GM21367 (cell line): Measurements from ENCODE around the gene IL2RA.

Source experiments
- ATAC-seq: cut with Tn5 transposase; IDR thresholded peaks from one replicate; pipeline ENCODE4 v1.9.1; 2021; ENCODE audit not compliant: unreplicated experiment

Gene IL2RA

DNA sequence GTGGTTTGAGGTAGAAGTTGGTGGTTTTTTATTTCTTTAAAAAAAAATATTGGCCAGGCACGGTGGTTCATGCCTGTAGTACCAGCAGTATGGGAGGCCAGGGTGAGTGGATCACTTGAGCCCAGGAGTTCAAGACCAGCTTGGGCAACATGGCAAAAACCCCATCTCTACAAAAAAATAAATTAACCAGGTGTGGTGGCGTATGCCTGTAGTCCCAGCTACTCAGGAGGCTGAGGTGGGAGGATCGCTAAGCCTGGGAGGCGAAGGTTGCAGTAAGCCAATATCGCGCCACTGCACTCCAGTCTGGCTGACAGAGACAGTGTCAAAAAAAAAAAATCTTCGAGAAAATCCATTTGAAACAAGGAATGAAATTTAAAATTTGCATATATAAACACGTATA, 1.1 kb downstream of the IL2RA start:
- no peak for ATAC-seq

DNA sequence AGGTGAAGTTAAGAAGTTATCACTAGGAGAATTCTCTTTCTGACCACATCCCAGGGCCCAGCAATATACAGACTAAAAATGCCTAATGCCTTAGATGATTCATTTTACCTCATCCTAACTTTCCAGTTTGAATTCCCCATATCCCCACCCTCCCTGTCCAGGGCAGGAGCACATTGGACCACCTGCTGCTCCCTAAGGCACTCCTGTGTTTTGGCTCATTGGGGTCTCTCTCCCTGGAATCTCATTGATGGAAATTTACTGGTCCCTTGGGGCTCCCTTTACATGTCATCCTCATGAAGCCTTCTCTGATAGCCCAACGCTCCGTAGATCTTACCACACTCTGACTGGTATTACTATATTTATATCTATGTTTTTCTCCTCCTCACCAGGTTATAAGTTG, 2.7 kb downstream of the IL2RA start:
- no peak for ATAC-seq

DNA sequence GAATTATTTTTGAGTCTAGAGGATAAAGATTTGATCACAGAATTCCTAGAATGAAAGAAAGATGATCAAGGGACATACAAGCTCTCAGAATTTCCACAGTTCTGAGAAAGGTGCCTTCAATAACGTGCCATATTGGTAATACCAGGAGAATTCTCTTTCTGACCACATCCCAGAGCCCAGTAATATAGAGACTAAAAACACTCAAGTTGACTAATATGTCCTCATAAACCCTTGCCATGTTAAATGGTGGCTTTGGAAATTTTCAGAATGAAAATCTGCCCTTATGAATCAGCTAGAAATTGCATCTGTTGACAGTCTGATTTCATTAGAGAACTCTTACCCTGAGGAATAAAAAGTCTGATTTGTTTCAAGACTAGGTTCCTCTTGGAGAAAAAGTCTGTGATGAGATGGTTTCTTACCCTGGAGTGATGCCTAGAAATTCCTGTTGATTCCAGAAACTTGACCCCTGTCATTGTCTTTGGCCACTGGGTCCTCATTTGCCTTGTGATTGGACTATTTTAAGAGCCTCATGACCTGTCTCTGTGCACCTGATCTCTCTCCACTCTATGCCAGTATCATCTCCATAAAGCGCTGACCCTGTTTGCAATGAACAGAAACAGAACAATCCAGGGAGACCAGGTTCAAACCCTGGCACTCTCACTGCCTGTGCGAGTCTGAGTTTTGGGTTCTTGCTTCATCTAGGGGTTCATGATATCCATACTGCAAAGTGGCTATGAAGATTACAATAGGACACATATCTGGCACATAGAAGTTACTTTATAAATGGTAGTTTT, 3.3 kb downstream of the IL2RA start:
- ATAC-seq, result no peak

DNA sequence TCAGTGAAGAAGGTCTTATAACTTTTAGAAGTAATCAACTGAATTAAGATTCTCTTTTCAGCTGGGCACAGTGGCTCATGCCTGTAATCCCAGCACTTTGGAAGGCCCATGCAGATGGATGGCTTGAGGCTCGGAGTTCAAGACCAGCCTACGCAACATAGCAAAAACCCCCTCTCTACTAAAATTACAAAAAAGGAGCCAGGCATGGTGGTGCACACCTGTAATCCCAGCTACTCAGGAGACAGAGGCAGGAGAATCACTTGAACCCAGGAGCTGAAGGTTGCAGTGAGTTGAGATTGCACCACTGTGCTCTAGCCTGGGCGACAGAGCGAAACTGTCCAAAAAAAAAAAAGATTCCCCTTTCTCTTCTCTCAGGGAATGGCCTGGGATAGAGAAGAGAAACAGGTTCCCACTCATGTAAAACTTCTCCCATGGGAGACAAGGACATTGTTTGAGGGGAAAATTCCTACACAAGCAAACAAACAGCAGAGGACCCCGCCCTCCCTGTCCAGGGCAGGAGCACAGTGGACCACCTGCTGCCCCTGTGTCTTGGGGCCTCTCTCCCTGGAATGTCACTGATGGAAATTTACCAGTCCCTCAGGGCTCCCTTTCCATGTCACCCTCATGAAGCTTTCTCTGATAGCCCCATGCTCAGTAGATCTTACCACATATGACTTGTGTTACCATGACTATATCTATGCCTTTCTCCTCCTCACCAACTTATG, 5.6 kb downstream of the IL2RA start:
- no peak for ATAC-seq

DNA sequence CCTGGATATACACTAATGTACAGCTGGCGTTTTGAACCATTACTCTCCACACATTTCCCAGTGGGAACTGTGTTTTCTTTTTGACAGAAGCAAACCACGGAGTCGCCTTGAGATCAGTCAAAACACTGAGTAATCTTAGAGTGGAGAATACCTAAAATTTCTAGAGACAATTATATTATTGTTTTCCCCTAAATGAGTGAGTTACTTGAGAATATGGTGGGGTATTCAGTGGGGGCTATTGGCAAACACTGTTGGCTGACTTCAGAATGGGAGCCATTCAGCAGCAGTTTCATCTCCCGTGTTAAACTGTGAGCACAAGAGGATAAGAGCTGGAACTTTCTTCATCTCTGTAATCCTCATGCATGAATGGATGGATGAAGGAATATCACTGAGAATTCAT, 6.2 kb downstream of the IL2RA start:
- no peak for ATAC-seq

DNA sequence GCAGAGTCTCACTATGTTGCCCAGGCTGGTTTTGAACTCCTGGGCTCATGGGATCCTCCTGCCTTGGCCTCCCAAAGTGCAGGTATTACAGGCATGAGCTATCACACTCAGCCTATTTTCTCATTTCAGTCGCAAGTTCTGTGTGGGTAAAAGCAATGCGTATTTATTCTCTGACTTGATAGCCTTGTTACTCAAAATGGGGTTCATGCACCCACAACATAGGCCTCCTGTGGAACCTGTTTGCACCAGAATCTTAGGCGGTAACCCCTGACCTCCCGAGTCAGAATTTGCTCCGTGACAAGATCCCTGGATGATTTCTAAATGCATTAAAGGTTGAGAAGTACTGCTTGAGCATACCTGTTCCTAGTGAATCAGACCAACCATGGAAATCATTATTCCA, 7.3 kb downstream of the IL2RA start:
- no peak for ATAC-seq

DNA sequence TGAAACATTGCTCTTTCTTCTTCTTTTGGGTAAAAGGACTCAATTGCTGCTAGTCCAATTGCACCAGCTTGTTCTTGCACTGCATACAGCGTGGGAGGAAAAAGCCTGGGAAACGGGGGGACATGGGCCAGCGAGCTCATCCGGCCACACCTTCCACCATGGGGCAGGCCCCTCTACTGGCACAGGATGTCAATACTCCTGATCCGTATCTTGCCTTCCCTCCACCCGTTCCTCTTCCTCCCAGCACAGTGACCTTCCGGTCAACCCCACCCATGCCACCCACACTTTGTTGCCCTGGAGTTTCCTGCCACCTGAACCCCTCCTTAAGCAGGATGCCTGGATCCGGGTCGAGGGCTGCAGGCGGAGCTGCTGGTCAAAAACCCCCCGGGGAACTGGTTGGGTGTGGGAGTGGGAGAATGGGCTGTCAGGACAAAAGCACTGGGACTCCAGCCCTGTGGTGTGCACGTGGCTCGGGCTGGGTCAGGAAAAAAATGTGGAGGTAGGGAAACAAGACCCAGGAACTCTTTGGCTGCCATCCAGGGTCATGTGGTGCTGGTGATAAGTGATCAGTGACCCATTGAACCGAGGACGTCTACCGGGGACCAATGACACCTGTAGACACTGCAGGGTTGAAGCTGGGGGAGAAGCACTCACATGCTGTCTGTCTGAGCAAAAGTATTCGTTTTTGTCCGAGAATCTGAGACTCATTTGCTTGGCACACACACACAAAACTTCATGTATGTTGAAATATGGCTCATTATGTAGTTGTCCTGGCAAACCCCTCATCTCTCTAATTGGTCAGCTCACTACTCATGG, 8.1 kb downstream of the IL2RA start:
- no peak for ATAC-seq

DNA sequence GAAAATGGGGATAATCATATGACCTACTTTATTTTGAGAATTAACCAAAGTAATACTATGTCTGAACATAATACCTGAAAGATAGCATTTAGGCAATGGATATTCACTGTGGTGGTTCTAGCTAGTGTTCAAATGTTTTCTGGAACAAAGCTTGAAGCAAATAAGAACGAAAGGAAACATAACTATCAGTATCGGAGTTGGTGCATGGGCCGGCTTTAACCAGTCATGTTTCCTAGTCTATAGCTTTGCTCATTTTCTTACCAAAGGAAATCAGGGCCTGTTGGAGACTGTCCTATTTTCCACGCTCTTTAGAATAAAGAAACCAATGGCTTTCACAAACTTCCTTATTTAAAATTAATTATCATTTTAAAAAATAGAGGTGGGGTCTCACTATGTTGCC, 8.9 kb downstream of the IL2RA start:
- ATAC-seq, result no peak

DNA sequence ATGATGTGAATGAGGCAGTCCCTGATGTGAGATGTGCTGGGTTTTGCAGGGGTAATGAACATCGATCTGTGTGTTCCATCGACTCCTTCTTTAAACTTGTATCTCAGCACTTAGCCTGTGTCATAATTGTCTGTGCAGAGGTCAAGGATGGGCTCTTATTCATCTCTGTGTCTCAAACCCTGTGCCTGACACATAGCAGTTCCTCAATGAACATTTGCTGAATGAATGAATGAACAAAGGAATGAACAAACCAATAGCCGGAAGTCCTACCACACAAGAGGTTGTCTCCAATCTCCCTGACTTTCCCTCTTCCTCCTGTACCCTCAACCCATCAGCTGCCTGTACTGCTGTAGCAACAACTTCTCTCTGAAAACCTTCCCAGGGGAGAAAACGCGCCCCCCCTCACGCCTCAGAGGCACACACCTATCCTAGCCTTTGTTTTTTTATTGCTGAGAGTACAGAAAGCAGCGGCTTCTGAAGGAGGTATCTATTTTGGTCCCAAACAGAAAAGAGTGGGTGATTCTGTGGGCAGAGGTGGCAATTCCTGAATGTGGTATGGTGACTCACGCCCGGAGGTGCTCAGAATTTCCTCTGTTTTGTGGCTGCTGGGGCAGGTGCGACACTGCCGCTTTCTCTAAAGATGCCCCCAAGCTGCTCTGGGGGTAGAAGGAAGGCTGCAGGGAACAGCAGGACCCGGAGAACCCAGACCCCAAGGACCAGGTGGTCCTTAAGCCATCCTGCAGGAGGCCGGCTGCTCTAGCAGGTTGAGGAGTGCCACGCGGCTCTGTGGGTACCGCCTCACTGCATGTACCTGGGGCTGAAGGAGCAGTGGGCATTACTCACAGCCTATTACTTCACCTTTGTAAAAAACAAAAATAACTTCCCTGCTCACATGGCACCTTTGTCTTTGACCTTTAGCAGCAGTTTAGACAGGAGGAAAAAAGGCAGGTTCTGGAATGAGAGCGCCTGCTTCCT, 9.6 kb downstream of the IL2RA start:
- peak; percentile 18 for ATAC-seq

DNA sequence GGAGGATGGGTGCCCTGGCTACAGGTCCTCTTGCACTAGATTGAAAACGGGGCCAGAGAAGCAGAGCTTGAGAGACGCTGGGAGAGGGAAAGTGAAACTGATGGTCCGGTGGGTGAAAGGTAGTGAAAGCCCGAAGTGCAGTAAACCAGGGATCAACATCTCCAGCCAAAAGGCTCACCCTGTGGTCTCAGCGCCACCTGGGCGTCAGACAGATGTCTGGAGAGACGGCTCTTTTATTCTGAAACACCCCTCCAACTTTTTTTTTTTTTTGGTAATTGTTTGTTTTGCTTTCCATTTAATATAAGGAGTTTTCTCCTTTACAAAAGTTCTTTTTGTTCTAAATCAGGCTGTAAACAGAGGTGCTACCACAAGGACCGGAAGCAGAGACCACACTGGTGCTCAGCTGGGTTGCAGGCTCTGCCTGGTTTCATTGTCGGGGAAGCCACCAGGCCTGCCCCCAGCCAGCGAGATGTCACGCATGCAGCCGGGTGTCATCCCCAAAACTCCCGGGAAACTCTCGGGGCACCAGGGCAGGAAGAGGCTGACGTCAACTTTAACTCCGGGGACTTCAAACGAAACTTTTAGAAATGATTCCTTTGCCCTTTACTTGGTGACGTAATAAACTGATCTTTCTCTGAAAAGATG, 11.2 kb downstream of the IL2RA start:
- peak; percentile 59 for ATAC-seq

DNA sequence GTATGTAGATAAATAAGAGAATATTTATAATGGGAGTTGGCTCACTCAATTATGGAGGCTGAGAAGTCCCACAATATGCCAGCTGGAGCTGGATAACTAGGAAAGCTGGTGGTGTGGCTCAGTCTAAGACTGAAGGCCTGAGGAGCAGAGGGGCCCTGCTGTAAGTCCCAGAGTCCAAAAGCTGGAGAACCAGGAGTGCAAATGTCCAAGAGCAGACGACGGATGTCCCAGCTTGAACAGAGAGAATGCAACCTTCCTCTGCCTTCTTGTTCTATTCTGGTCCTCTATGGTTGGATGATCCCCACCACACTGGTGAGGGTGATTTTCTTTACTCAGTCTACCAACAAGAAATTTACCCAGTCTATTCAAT, 13.2 kb downstream of the IL2RA start:
- no peak for ATAC-seq

DNA sequence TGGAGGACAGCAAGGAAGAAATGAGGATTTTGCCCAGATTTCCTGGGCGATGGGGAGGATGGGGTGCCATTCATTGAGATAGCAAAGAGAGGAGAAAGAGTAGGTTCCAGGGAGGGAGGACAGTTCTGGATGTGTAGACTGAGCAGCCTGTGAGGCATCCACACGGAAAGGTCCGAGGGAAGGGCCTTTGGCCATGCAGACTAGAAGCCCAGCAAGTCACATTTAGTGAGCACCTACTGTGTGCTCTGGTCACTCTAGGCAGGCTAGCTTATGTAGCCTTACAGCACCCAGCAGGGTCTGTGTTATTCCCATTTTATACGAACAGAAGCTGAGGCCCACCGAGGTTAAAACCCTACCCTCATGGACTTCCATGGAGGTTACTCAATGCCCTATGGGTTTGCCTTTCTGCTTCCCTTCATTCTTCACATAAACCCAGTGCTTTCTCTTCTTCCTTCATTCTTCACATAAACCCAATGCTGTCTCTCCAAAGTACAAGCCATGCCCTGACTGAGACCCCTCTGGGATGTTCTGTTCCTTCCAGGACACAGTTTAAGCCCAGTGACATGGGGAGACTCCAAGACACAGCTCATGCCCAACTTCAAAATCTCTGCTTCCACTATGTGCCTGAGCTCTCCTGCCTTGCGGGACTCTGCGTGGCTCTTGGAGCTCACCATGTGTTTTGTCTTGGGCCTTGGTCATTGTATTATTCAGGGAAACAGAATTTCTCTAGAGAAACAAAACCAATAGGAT, 13.7 kb downstream of the IL2RA start:
- no peak for ATAC-seq

DNA sequence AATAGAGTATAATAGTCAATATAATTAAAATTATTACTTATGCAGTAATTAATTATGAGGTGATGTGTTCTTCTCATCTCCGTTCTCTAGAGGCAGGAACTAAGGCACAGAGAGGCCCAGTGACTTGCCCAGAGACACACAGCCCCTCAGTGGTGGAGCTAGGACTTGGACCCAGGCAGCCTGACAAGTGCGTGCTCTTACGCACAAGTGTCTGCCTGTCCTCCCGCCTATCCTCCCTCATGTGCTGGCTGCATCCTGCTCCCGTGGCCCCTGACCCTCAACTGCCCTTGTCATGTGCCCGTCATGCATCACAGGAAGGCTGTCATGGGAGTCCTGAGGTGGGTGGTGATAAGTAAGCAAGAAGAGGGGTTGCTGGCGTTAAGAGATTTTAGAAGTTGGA, 14.3 kb downstream of the IL2RA start:
- no peak for ATAC-seq

DNA sequence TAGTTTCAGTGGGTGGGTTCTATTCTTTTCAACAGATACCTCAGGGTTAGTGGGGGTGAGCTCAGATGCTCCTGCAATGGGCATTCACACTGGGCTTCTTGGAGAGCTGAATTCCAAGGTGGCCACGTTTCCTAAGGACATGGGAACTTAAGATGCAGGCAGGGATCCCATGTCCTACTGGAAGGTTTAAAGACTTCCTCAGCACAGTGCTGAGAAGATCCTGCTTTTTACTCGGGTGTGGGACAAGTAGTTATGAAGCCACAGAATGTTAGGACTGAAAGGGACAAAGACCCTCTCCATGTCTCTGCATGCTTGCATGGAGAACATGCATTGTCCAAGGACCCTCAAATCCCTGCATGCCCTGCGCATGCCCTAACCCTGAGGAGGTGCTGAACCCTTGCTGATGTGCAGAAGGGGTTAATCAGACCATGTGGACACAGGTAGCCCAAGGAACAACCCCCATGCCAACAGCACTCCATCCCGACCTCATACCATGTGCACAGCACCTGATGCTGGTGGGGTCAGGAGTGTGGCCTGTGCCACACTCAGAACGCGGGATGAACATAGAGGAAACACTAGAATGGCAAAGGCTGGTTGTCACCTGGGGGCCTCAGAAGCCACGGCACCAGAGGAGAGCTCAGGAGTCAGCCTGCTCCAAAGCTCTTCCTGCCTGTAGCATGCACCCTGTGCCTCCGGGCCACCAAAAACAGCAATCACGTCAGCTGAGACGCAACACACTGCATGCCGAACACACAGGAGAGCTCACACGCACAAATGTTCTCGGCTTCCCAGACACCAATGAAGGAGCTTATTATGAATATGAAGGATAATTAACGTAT, 15.2 kb downstream of the IL2RA start:
- no peak for ATAC-seq

DNA sequence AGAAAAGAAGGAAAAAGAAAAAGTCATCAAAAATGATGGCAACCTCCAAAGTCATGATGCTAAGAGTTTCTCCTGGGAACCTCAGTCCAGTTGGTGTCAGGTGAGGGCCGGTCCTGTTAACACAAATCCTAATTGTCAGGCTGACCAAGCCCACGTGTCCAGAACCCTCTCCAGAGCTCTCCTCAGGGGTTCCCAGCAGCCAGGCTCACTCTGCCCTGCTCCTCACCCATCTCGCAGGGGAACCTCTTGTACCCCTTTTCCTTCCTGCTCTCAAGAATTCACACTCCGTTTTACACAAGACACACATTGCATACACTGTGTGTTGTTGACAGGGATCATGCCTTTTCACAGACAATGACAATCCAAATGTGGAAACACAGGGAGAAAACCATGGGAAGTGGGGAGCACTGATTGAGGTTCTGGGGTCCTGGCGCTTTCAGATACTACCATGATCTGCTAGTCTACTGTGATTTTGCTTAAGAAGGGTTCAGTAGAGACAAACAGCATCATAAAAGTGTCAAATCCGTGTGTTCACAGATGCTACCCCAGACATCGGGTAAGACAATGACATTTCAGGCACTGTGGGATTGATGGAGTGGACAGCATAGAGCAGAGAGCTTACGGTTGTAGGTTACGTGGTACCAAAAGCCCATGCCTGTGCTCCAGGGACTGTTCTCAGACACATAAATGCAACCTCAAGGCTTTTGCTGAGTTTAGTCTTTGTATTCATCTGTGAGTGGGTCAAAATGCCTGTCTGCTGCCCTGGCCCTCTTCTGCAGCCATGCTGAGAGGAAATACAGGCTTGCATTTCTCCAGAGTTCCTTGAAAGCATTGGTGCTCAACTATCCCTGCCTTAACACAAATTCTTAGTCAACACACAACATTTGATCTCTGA, 16.0 kb downstream of the IL2RA start:
- ATAC-seq, result no peak

DNA sequence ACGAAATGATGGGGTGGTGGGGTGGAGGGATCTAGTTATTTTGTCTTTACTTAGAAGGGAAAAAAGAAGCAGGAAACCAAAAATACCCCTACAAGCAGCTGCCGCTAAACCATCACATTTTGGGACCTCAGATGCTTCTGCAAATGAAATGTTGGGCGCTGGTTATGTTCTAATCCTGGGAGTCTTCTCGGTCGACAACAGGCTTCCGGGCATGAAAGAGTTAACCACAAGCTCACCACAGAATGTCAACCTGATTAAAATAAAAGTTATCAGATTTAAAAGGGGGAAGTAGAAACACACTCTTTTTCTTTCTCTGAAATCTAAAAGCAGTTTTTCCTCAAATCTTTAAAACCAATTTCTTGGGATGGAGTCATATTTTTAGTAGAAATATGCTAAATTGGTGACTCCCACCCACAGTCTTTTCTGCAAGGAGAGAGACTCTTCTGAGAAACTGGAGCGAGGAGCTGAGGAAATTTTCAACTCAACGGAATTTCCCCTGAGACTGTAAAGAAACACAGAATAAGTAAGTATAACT, 16.8 kb downstream of the IL2RA start:
- no peak for ATAC-seq

DNA sequence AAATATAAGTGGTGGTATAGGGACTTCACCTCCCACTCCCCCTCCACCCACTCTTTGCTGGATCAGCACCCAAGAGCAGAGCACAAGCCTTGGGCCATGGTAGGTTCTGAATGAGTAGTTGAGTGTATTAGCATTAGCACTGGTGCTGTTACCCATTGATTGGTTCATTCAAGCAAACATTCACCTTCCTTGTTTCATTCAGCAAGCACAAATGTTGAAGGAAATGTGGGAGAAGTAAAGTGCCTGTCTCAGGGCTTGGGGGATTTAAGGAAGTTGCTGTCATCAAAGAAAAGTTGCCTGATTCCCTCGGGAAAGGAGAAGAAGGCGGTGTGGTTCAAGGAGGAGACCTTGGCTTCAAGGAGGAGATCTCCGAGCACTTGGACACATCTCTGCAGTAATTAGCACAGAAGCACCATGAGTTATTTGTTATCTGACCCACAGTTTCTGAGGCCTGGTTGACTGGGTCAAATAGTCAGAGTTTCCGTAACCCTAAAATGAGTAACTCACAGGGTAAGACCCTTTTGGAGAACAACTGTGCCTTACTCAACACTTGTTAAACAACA, 17.3 kb downstream of the IL2RA start:
- ATAC-seq, result no peak
